Activated naive CD8-positive, alpha-beta T cell treated with anti-CD3 and anti-CD28 coated beads, Interleukin-2, amount 50 U/mL, for 16 hours (primary cell): ENCODE measurements around the gene MYLK.

Source experiments
- DNase-seq: peaks from one replicate; pipeline ENCODE4 v3.0.0-alpha.2; 2020; ENCODE audit warnings: low read depth, low spot score

The MYLK gene

DNA sequence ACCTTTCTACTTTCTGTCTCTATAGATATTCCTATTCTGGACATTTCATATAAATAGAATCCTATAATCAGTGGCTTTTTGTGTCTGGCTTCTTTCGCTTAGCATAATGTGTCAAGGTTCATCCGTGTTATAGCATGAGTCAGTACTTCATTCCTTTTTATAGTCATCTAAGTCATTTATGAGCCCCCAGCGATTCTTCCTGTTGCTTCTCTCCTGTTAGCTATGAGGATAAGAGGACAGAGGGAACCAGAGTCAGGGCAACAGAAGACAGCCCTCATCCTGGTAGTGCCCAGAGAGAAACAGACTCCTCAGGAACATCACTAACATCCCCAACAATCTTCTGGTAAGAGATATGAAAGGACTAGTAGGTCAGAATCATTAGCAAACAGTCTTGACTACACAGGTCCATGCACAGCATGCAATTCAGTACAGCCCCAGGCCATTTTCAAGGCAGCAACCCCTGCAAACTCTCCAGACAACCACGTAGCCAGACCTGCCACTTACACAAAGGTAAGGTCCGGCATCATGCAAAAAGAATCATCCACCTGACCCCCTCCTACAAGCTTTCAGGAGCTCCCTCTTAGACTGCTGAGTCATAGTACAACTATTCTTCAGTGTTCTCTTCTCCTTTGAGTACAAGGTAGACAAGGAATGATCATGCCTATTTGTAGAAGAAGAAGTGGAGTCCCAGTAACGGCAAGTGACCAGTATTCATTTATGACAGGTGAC lies 91.5 kb downstream of the MYLK start:
- no peak for DNase-seq

DNA sequence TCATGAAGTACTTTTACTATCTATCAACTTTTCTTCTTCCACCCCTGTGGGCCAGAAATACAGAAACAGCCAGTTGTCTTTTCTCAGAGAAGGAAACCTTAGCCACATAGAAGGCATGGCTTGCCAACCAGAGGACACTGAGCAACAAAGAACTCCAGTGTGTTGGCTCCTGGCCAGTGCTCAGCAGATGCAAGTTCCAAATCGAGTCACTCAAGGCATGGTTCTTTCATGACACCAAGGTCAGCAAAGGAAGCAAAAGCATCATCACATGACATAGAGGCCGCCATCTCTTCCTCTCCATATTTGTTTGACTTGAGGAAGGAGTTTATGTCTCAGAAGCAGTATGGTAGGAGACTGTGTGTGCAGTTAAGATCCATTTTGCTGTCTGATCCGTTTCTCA lies 92.2 kb downstream of the MYLK start:
- no peak for DNase-seq

DNA sequence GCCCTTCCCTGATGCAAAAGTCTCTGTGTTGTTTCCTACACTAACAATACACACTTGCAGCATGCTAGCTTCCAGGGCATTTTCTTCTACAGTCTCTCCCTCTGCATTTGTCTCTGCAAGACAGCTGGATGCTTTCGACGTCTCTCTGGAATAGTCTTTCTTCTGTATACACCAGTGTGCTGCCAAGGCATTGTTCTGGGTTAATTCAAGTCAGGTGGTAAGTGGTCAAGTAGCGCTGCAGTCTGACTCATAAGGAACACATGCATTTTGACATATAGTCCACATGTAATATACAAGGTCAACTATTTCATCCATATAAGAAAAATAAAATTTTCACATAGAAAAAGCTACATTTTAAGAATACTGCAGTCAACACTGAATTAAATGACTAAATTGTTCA lies 92.7 kb downstream of the MYLK start:
- DNase-seq, result no peak

GRCh38 chr3:123791073-123791370 lies 93.1 kb downstream of the MYLK start:
- no peak for DNase-seq

GRCh38 chr3:123790254-123791072 lies 93.7 kb downstream of the MYLK start:
- DNase-seq, result no peak

- DNase-seq, result no peak
These were observed 94.4 kb downstream of the MYLK start for GRCh38 chr3:123789760-123790159.

GRCh38 chr3:123789160-123789559 lies 95.0 kb downstream of the MYLK start:
- no peak for DNase-seq

DNA sequence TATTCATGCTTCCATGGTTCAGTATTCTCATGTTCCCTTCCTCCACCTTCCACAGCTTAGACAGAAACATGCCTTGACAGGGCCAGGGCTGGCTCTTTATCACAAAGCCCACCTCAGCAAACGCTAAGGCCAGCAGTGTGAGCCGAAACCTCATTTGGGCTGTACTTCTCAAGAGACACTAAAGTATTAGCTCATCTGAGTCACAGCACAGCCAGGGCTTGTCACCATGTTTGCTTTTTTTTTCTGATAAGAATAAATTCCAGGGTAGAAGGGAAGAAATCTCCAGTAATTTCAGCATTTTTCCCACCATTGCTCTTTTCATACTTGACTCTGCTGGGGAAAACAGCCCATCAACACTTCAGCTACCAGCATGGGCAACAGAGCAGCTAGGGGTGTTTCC lies 95.4 kb downstream of the MYLK start:
- no peak for DNase-seq

DNA sequence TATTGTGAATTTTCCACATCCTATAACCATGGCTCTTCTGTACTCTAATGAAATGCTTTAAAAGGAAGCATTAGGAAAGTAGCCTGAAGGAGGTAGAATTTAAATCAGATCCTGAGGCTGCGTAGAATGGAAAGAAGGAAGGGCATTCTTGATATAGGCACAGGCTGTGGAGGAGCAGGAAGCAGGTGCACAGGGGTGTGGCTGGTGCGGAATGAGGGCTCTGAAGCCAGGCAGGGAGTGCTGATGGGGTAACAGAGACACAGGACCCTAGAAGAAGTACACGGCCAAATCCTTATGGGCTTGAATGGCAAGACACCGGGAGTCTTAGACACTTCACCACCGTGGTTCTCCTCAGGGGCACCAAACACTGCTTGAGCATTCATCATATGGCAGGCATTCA lies 97.0 kb downstream of the MYLK start:
- no peak for DNase-seq

- DNase-seq, result no peak
These were observed 98.5 kb downstream of the MYLK start for GRCh38 chr3:123785602-123786001.

DNA sequence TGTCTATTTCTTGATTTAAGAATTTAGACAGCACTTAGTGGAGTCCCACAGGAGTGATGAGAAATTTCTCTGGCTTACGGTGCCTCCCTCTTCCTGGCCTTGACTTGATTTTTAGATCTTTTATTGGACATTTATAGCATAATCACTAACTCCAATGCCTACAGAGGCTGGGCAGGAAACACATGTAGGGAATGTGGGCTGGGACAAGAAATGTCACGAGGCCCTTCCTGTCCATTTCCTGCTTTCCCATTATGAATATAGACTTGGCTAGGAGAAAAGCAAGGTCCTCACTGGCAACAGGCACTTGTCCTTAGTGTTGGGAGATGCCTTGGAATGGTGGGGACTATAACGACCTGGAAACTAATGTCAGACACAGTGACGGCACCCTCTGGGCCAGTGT lies 100.3 kb downstream of the MYLK start:
- DNase-seq, result no peak

GRCh38 chr3:123783050-123783689 lies 101.0 kb downstream of the MYLK start:
- no peak for DNase-seq

GRCh38 chr3:123782488-123782887 lies 101.6 kb downstream of the MYLK start:
- DNase-seq, result no peak

DNA sequence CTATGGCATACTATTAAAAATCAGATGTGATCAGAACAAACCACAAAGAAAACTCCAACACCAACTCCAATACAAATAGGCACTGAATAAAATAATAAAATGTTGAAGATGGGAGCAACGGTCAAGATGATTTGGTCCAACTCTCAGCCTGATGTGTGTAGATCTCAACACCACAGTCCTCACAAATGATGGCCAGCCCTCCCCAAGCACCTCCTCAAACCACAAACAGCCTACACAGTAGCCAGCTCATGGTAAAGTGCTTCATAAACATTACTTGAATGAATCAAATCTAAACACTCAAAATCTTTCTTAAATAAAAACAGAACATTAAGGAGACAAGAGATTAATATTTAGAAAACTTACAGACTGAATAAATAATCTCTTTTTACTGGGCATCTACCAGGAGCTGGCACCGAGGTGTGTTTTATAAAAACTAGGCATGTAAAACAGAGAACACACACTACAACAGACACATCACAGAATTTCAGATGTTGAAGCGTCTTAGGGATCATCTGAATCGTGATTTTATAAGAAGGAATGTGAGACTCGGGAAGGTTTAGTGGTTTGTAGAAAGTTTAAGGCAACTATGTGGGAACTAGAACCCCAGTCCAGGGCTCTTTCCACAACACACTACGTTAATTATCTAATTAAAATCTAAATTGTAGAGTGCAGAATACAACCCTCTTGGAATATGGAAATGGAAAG lies 102.4 kb downstream of the MYLK start:
- no peak for DNase-seq

DNA sequence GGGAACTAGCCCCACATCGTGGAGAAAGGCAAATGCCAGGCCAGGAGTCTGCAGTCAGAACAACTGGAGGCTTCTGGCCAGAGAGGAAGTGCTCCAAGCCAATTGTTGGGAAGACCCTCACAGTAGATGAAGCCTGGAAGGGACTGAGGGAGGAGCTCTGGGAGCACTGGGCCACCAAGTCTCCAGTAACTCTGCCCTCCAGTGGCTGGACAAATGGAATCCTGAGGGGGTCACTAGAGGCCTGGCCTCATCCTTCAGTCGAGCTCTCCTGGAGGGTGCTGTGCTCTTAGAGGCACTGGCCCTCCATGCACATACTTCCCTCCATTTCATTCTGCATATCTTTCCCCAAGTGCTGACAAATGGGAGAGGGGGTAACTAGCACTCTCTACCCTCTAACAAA lies 103.0 kb downstream of the MYLK start:
- DNase-seq, result no peak

DNA sequence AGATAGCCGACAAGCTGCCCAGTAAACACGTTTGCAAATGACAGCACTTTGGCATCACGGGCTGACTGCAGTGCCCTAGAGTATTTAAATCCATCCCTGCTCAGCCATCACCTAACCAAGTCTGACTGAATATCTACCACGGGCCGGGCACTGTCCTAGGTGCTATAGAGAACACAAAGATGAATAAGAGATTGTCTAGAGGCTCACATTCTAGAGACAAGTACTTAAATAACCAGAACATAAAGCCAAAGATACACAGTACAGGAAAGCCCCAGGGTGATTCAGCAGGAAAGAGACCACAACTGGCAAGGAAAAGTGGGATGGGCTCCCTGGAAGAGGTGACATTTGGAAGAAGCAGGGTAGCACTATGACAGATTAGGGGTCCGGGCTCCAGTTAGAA lies 103.5 kb downstream of the MYLK start:
- DNase-seq, result no peak

- DNase-seq, result no peak
These were observed 104.4 kb downstream of the MYLK start for GRCh38 chr3:123779655-123780231.

GRCh38 chr3:123778991-123779622 lies 105.0 kb downstream of the MYLK start:
- DNase-seq, result no peak

DNA sequence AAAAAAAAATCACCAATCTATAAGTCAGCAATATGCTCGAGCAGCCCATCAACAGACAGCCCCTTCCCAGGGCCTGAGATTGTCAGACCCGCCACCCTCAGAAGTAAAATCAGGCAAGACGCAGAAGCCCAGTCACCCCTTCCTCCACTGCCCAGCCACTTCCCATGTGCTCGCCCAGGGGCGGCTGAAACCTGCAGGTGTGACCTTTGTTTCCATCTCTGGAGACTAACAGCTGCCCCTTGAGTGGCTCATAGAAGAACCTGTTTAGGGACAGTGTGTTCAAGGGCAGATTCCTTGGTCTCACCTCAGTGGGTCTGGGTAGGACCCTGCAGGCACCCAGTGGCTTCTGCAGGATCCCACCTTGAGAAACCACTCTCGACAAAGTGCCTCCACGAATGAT lies 105.6 kb downstream of the MYLK start:
- no peak for DNase-seq

DNA sequence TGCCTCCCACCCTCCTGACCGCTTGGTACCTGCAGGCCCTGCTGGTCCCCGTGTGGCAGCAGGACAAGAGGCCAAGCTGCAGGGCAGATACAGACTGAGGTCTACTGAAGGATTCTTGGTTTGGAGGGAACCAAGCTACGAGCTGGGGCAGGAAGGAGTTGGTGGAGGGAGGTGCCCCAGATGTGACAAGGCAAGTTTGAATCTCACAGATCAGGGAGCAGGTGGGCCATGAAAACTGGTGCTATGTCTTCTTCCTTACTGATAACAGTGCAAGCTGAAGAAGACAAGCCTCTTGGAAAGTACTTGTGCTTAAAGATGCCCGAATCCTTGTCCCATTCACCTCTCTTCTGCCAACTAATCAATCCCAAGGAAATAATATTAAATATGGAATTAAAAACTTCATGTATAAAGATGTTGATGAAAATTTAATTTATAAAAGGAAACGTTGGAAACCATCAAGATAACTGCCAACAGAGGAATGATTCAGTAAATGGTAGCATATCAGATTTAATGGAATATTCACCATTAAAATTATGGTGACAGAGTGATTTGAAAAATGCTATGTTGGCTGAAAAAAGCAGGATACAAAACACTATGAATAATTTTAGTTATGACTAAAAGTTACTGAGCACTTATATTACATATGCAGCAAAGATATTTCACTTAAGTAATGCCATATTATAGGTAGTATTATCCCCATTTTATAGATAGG lies 107.9 kb downstream of the MYLK start:
- DNase-seq, result no peak

- DNase-seq, result no peak
These were observed 109.7 kb downstream of the MYLK start for GRCh38 chr3:123774474-123774873.
